Motor neuron (in vitro differentiated cells): Measurements from ENCODE around the gene KCNH8. TPM values are rescaled to one million over a fixed set of nuclear protein-coding genes. Genes with fewer than 3 reads are reported as not detected.
A peak's percentile ranks its signal among the peaks of the same experiment; 100 is the strongest.

ENCODE experiments used
- ATAC-seq, 8 experiments: fragments of 200-7000 bp; cut with Tn5 transposase; replicated peaks in 6 of 8; 2 replicates each; pipeline ENCODE4 v1.8.0; 2021; ENCODE audit warnings: mild to moderate bottlenecking in 8 of 8, moderate library complexity in 8 of 8
- H3K27ac ChIP-seq, 2 donors: fragments of 250-450 bp; sonication (Bioruptor Pico); 2 replicates each; pipeline ENCODE4 v1.9.0; 2021; ENCODE audit warnings: antibody characterized with exemption in 2 of 2, mild to moderate bottlenecking in 2 of 2, moderate library complexity in 1 of 2
- H3K4me1 ChIP-seq, 2 donors: fragments of 250-450 bp; sonication (Bioruptor Pico); replicated peaks in 1 of 2; 2 replicates each; pipeline ENCODE4 v1.6.1; 2021; ENCODE audit warnings: antibody characterized with exemption in 2 of 2, mild to moderate bottlenecking in 2 of 2, moderate library complexity in 1 of 2
- H3K4me3 ChIP-seq, 5 donors: fragments of 250-450 bp; sonication (Bioruptor Pico); 2 replicates each; pipeline ENCODE4 v1.9.0; 2021; ENCODE audit warnings: antibody characterized with exemption in 5 of 5, mild to moderate bottlenecking in 5 of 5, moderate library complexity in 4 of 5
- WGBS, 10 experiments: fragments of 450-650 bp; shearing (Covaris generic); methylation state at CpG; one replicate each; pipeline ENCODE4 v1.0.0; 2022; 5-methylcytosine and 5-hydroxymethylcytosine counted together
- in situ Hi-C, 9 experiments: fragments of 400-800 bp; cut with MboI; loops; one replicate each; pipeline ENCODE4 v1.15.0; 2021; ENCODE audit warnings: low sequenced_read_pairs in 9 of 9, low pct_unique_long_range_greater_than_20kb in 2 of 9; ENCODE audit not compliant: unreplicated experiment in 9 of 9
- total RNA-seq, 8 experiments: library from RNA; unstranded; fragments of 300-600 nt; gene quantifications; 2 replicates each; pipeline versions ENCODE4 v1.2.3 to v1.2.4, GENCODE V29; 2022

Gene KCNH8
- total RNA-seq, 8 experiments from 2014 or later: 0.20 to 16.2 (median 6.9) TPM

DNA sequence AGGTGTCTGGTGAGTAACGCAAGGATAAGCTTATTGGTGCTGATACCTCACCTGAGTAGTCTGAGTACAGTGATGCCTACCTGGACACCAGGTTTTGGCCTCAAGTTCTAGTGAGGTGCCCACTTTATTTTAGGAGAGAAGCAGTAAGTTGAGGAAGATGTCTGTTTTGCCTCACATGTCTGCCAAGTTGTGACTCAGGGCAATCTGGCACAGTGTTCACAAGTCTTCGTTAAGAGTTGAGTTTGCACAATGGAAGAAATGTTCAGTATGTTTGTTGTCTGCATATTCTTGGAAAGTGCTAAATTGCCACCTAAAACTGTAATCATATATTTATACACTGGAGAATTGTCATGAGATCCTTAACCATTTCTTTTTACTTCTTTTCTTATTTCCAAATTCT is 122.2 kb downstream of the KCNH8 start:
- Histone ChIP-seq H3K4me3 (no peak overlapping the region), H3K27ac (no peak overlapping the region), H3K4me1 (peaks cover 4 to 22% of the 10 kb centered on the region in 2 donors)
- WGBS, 10 experiments: 33 to 100% (median 94%) methylated on average over 1 to 2 of the region's 2 CpGs; no CpG with 5 or more reads in 2 of the 10 experiments
- ATAC-seq: no peak
- in situ Hi-C loops: no loop called here

DNA sequence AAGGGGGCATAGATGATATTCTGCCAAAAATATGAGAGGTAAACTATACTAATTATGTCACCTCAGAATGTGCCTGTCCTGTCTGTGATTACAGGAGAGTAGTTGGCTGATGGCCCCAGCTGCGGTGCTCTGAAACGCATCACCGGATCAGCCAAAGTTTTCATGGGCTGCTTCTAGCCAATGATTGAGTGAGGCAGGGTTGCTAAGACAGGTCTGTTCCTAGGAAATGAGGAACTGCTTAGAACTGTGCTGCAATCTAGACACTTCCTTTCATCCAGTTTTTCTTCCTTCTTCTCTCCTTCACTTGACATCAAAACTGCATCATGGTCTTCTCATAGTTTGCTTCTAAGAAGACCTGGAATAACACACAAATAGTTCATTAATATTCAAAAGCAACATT is 124.0 kb downstream of the KCNH8 start:
- 23 to 100% methylated on average over 3 of the region's 3 CpGs; no CpG with 5 or more reads in 8 of the 10 experiments for WGBS, 10 experiments
- in situ Hi-C loops: no loop called here
- no peak overlapping the region for H3K27ac ChIP-seq
- no peak overlapping the region for H3K4me3 ChIP-seq
- peaks cover 0 to 10% of the 10 kb centered on the region in 2 donors for H3K4me1 ChIP-seq
- ATAC-seq: no peak

DNA sequence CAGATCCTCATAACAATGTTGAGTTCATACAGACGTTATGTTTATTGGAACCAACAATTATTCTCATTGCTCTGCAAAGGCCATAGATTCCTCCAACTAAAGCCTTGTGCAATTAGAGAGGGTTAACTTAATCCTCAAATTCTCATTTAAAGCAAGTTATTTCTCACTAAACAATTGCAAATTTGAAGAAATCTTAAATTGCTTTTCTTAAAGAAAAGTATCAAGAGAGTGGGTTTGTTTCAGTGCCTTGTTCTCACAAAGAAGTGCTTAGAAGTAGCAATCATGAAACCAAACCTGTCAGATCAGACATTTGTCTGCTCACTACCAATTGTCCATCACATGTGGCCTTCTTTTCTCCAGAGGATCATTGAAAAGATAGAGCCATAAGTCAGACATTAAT is 124.8 kb downstream of the KCNH8 start:
- Histone ChIP-seq H3K4me3 (no peak overlapping the region), H3K4me1 (peaks cover 0 to 6% of the 10 kb centered on the region in 2 donors), H3K27ac (no peak overlapping the region)
- no peak for ATAC-seq
- 0 to 100% (median 85%) methylated on average over 1 of the region's 1 CpG; no CpG with 5 or more reads in 3 of the 10 experiments for WGBS, 10 experiments
- in situ Hi-C loops: no loop called here

DNA sequence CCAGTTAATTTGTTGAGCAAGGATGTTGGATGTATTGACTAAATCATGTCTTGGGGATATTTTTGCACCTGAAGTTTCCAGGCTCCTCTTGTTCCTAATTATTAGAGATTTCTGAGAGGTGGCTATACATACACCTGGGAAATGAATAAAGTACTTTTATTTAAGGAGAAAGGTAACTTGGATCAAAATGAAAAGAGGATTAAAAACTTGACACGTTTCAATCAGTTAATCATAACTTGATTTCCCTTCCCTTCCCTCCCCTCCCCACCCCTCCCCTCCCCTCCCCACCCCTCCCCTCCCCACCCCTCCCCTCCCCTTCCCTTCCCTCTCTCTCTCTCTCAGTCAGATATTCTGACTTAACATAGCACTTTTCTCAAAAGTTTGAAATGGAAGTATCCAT is 126.3 kb downstream of the KCNH8 start:
- no peak overlapping the region for H3K4me3 ChIP-seq
- no peak for ATAC-seq
- no peak overlapping the region for H3K27ac ChIP-seq
- peaks cover 0 to 6% of the 10 kb centered on the region in 2 donors for H3K4me1 ChIP-seq
- 0 to 100% (median 80%) methylated on average over 1 of the region's 1 CpG; no CpG with 5 or more reads in 7 of the 10 experiments for WGBS, 10 experiments
- in situ Hi-C loops: no loop called here

DNA sequence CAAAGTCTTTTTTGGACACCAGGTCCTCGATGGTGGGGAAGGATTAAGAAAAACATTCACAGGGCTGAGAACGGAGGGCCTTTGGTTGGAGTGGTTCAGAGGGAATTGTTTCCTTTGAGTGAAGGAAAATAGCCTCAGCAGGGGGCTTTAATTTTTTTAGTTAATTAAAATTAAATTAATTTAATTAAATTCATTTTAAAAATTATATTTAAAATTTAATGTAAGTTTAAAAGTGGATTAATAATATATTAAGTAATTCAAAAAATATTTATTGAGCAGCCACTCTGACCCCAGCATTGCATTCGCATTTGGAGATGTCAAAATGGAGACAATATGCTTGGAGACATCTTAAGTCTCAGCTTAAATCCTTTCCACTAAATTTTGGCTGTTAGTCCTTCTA is 136.7 kb downstream of the KCNH8 start:
- 4 to 93% (median 85%) methylated on average over 2 to 3 of the region's 3 CpGs for WGBS, 10 experiments
- Histone ChIP-seq H3K4me3 (no peak overlapping the region), H3K27ac (no peak overlapping the region), H3K4me1 (no peaks in the 10 kb centered on the region)
- no peak for ATAC-seq
- in situ Hi-C loops: no loop called here

DNA sequence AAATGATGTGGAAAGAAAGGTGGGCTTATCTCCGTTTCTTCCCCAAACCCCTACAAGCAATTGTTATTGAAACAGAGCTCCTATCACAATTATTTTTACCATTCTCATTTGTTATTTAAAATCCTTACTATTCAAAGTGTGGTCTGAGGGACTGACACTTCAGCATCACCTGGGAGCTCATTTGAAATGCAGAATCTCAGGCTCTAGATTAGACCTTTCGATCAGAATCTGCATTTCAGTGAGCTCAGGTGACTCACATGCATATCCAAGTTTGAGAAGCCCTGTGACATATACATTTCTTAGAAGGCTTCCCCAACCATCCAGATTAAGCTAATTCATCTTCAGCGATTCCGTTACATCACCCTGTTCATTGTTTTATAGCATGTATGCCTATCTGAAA is 145.0 kb downstream of the KCNH8 start:
- ATAC-seq: no peak

DNA sequence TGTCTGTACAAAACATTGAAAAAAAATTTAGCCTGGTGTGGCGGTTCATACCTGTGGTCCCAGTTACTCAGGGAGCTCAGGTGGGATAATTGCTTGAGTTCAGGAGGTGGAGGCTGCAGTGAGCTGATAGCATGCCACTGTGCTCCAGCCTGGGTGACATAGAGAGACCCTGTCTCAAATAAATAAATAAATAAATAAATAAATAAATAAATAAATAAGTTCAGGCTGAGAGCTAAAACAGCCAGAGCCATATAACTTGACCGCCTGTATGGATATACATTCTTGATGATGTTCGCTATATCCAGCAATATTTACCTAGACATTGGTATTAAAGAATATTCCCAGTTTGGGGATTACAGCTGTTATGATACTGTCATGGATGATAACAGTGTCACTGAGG is 146.9 kb downstream of the KCNH8 start:
- no peak overlapping the region for H3K4me3 ChIP-seq
- no peaks in the 10 kb centered on the region for H3K4me1 ChIP-seq
- WGBS, 10 experiments: 26 to 100% (median 98%) methylated on average over 1 to 3 of the region's 3 CpGs
- no peak overlapping the region for H3K27ac ChIP-seq
- in situ Hi-C loops: no loop called here
- ATAC-seq: no peak

More for the DNA sequence above, 145.0 kb downstream of the KCNH8 start:
- Histone ChIP-seq H3K4me3 (no peak overlapping the region), H3K4me1 (no peaks in the 10 kb centered on the region), H3K27ac (no peak overlapping the region)
- WGBS, 10 experiments: 18 to 86% (median 52%) methylated on average over 1 to 4 of the region's 4 CpGs; no CpG with 5 or more reads in 3 of the 10 experiments
- in situ Hi-C loops: no loop called here

DNA sequence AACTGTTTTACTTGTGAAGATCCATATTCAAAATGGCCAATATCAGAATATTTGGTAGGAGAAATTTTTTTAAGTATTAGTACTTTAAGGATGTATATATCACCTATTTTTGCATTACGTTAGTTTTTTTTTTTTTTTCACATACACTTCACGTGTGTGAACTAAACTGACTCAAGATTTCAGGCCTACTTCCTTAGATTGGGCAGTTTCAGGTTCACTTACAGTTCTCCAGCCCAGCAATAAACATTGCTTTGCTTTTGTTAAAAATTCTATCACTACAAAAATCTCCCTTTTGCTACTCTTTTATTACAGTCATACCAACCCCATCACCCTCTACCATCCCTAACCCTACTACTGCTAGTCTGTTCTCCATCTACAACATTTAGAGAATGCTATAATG is 183.6 kb downstream of the KCNH8 start:
- in situ Hi-C loops: loop anchor here in 1 of 9 experiments (25.0 kb wide), 1 partner anchor 530 kb away; no protein-coding TSS in a partner anchor
- Histone ChIP-seq H3K4me1 (no peaks in the 10 kb centered on the region), H3K4me3 (no peak overlapping the region), H3K27ac (no peak overlapping the region)
- no peak for ATAC-seq
- WGBS, 10 experiments: 0 to 100% (median 96%) methylated on average over 1 to 2 of the region's 2 CpGs; no CpG with 5 or more reads in 1 of the 10 experiments

DNA sequence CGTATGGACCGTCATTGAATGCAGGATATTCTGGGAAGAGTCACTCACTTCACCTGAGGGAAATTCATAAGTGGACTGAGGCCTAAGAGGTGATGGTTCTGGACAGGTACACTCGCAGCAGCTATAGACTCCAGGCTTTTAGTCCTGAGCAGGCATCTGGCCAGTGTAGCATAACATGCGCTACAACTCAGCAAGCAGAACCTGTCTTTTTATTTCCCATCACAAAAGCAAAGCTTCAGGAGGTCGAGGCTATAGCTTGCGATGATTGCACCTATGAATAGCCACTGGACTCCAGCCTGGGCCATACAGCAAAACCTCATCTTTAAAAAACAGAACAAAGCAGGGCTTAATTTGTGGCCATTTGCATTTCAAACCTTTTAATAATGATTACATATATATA is 185.8 kb downstream of the KCNH8 start:
- in situ Hi-C loops: loop anchor here in 1 of 9 experiments (25.0 kb wide), 1 partner anchor 528 kb away; no protein-coding TSS in a partner anchor
- Histone ChIP-seq H3K27ac (no peak overlapping the region), H3K4me1 (no peaks in the 10 kb centered on the region), H3K4me3 (no peak overlapping the region)
- WGBS, 10 experiments: 15 to 92% (median 70%) methylated on average over 1 to 5 of the region's 6 CpGs; no CpG with 5 or more reads in 3 of the 10 experiments
- no peak for ATAC-seq

DNA sequence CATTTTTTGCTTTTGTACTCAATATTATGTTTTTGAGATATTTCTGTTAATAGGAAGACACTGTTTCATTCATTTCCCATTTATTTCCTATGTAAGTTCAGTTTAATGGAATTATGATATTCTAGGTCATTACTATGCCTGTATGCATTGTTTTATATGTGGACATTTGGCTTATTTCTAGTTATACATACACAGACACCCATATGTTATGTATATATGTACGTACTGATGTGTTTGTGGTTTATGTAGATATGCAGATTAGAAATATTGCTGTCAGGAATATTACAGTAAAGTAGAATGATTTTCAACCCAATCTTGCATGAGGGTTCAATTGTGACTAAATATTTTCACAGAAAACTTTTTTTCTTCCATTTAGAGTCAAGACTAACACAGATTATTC is 190.5 kb downstream of the KCNH8 start:
- Histone ChIP-seq H3K4me3 (no peak overlapping the region), H3K27ac (no peak overlapping the region), H3K4me1 (peaks cover 0 to 5% of the 10 kb centered on the region in 2 donors)
- in situ Hi-C loops: loop anchor here in 1 of 9 experiments (25.0 kb wide), 1 partner anchor 524 kb away; no protein-coding TSS in a partner anchor
- 0 to 100% (median 100%) methylated on average over 1 of the region's 1 CpG; no CpG with 5 or more reads in 3 of the 10 experiments for WGBS, 10 experiments
- peak in 1 of 8 experiments; percentile 93 for ATAC-seq

DNA sequence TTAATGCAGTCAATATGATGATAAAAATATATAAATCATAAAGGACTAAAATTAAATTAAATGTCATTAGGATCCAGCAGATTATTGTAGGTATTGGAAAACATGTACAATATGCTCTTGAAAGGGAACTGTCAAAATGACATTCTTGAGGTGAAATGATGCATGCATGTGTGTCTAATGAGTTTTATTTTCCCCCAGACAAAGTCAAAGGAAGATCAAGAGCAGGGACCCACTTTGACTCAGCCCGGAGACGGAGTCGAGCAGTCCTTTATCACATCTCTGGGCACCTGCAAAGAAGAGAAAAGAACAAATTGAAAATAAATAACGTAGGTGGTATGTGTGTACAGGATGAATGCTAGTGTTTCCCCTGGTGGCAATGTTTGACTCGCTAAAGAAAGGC is 194.1 kb downstream of the KCNH8 start:
- 12 to 85% (median 73%) methylated on average over 1 to 5 of the region's 5 CpGs for WGBS, 10 experiments
- no peak overlapping the region for H3K27ac ChIP-seq
- in situ Hi-C loops: loop anchor here in 1 of 9 experiments (25.0 kb wide), 1 partner anchor 520 kb away; no protein-coding TSS in a partner anchor
- peaks cover 0 to 5% of the 10 kb centered on the region in 2 donors for H3K4me1 ChIP-seq
- no peak overlapping the region for H3K4me3 ChIP-seq
- ATAC-seq: no peak

DNA sequence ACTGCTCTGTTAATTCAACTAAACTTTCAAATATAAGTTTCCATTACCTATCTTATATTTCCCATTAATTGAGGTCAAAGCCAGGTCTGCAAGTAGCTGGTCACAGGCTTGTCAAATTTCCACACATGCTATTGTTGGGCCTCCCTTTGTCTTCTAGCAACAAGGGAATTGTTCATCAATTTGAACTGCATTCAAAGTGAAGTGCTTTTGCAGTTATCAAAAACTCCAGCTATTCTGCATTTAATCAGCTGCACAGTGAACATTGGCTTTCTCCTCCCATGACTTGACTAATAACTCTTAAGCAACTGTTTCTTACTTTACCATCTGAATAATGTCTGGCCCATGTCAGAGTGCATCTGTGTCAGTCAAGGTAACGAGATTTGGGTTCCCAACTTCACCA is 198.4 kb downstream of the KCNH8 start:
- H3K4me1 ChIP-seq: peaks cover 0 to 5% of the 10 kb centered on the region in 2 donors
- ATAC-seq: no peak
- in situ Hi-C loops: loop anchor here in 1 of 9 experiments (25.0 kb wide), 1 partner anchor 516 kb away; no protein-coding TSS in a partner anchor
- no peak overlapping the region for H3K4me3 ChIP-seq
- 17 to 100% (median 84%) methylated on average over 1 of the region's 1 CpG; no CpG with 5 or more reads in 4 of the 10 experiments for WGBS, 10 experiments
- H3K27ac ChIP-seq: no peak overlapping the region

DNA sequence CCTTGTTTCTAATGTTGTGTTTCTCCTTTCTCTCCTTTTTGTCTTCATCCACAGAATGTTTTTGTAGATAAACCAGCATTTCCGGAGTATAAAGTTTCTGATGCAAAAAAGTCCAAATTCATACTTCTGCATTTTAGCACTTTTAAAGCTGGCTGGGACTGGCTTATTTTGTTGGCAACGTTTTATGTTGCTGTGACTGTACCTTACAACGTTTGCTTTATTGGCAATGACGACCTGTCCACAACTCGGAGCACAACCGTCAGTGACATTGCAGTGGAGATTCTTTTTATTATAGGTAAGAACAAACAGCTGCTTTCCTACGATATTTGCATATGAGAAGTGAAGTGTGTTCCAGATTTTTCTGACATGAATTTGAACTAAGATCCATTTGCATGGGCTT is 199.4 kb downstream of the KCNH8 start:
- 0 to 94% (median 51%) methylated on average over 2 to 7 of the region's 7 CpGs for WGBS, 10 experiments
- ATAC-seq: peak in 3 of 8 experiments; percentile 16 to 40 (median 17)
- peaks cover 0 to 2% of the 10 kb centered on the region in 2 donors for H3K4me1 ChIP-seq
- H3K27ac ChIP-seq: no peak overlapping the region
- in situ Hi-C loops: loop anchor here in 1 of 9 experiments (25.0 kb wide), 1 partner anchor 515 kb away; no protein-coding TSS in a partner anchor
- no peak overlapping the region for H3K4me3 ChIP-seq

DNA sequence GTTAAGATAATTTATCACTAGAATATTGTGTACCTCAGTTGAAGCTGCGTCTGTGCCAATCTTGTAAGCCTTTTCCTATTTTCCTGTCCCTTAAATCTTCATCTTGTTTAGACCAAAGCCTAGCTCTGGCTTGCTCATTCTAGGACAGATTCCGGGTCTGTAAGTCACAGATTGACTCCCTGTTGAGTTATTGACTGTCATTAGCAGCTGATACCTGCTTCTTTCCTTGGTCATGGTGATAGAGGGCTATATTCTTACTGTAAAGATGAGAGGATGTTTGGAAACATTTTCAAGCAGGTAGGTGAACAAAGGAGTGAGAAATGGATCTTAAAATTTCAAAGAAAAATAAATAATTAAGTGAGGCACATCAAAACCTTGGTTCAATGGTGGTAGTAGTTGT is 200.2 kb downstream of the KCNH8 start:
- in situ Hi-C loops: loop anchor here in 1 of 9 experiments (25.0 kb wide), 1 partner anchor 514 kb away; no protein-coding TSS in a partner anchor
- no peak overlapping the region for H3K27ac ChIP-seq
- WGBS, 10 experiments: 0 to 100% (median 71%) methylated on average over 1 to 2 of the region's 2 CpGs; no CpG with 5 or more reads in 3 of the 10 experiments
- no peaks in the 10 kb centered on the region for H3K4me1 ChIP-seq
- no peak for ATAC-seq
- no peak overlapping the region for H3K4me3 ChIP-seq
